Body of pancreas (tissue), 4 donors: Measurements from ENCODE around the gene RBBP8NL. TPM values are rescaled to one million over a fixed set of nuclear protein-coding genes. Genes with fewer than 3 reads are reported as not detected.
A peak's percentile ranks its signal among the peaks of the same experiment; 100 is the strongest.

Experiments used
- ATAC-seq: fragments of 150-250 bp; one replicate; pipeline ENCODE4 v1.9.1; 2016
- DNase-seq, 4 donors: peaks; one replicate each; pipeline ENCODE4 v3.0.0-alpha.2; 2019
- H3K27ac ChIP-seq, 4 donors: fragments of 200-600 bp; sonication (generic); 1 replicate in 3 of 4; 2 replicates in 1 of 4; pipeline versions ENCODE4 v1.5.1 to v1.6.1; 2016 to 2019; ENCODE audit warnings: mild to moderate bottlenecking in 1 of 4, mixed read lengths in 1 of 4, moderate library complexity in 1 of 4
- H3K27me3 ChIP-seq, 2 donors: fragments of 200-600 bp; sonication (generic); one replicate each; pipeline ENCODE4 v1.6.0; 2016; ENCODE audit warnings: mild to moderate bottlenecking in 1 of 2
- H3K36me3 ChIP-seq, 2 donors: fragments of 200-600 bp; sonication (generic); replicated peaks in 1 of 2; 2 replicates each; pipeline ENCODE4 v1.5.1; 2016; ENCODE audit warnings: low read depth in 2 of 2; ENCODE audit not compliant: insufficient read depth in 1 of 2
- H3K4me1 ChIP-seq: fragments of 200-600 bp; sonication (generic); one replicate; pipeline ENCODE4 v1.6.0; 2016
- H3K4me3 ChIP-seq, 2 donors: fragments of 200-600 bp; sonication (generic); 1 replicate in 1 of 2; 2 replicates in 1 of 2; pipeline ENCODE4 v1.5.1; 2016 to 2019
- H3K9me3 ChIP-seq, 3 donors: fragments of 200-600 bp; sonication (generic); 1 replicate in 2 of 3; 2 replicates in 1 of 3; pipeline ENCODE4 v1.5.1; 2016
- CTCF ChIP-seq, 7 experiments: fragments of 450-650 bp in 4 of 7; fragments of 200-600 bp in 3 of 7; sonication (generic) in 3 of 7; IDR thresholded peaks; one replicate each; pipeline ENCODE4 v1.5.1; 2016 to 2019; ENCODE audit warnings: antibody characterized with exemption in 7 of 7
- POLR2A ChIP-seq, 3 donors: fragments of 450-650 bp; IDR thresholded peaks; one replicate each; pipeline ENCODE4 v1.6.1; 2016; ENCODE audit warnings: antibody characterized with exemption in 3 of 3, mild to moderate bottlenecking in 2 of 3
- WGBS, 2 donors: methylation state at CpG; one replicate each; pipeline ENCODE4 v1.1.5; 2017; 5-methylcytosine and 5-hydroxymethylcytosine counted together
- intact Hi-C: fragments of 100-400 bp; cut with DNase I; formaldehyde crosslinking; loops from one replicate; pipeline ENCODE4 v1.15.1; 2023
- total RNA-seq, 2 donors: library from RNA; depleted of rRNA; stranded (reverse); fragments of >200 nt; gene quantifications; one replicate each; pipeline ENCODE4 v1.1.0, GENCODE V29; 2016

The RBBP8NL gene
- total RNA-seq, 2 donors from 2014 or later = 2.3 TPM

GRCh38 chr20:62386383-62387218 is 40.7 kb downstream of the RBBP8NL start, which contains the start of gene RPS21:
Gene RPS21, plus strand, starts transcription at chr20:62387103. Its CDS starts 236 bp downstream, at chr20:62387339.
- peaks cover 0 to 8% of the 10 kb centered on the region in 2 donors for H3K36me3 ChIP-seq
- DNase-seq (peak; percentile 94 to 95 (median 94)), ATAC-seq (peak; percentile 94)
- H3K4me3 ChIP-seq = peak within 1 kb of the TSS; percentile 84 to 89
- WGBS, 2 donors = 0% methylated on average over 81 of the region's 83 CpGs; no CpG with 5 or more reads in 1 of the 2 donors
- no peaks in the 10 kb centered on the region for H3K27me3 ChIP-seq
- peak within 1 kb of the TSS; percentile 88 to 97 (median 90) for H3K27ac ChIP-seq
- intact Hi-C loops = no loop called here
- H3K9me3 ChIP-seq = no peaks in the 10 kb centered on the region
- TF ChIP-seq CTCF (IDR thresholded peaks at IDR 0.05) (peak in 1 of 7 experiments; percentile 15), POLR2A (IDR thresholded peaks at IDR 0.05) (peak; percentile 69 to 87 (median 77))
- peaks cover 27% of the 10 kb centered on the region for H3K4me1 ChIP-seq

- DNase-seq (peak; percentile 86 to 91 (median 86)), ATAC-seq (peak; percentile 74)
- Histone ChIP-seq H3K9me3 (no peaks in the 10 kb centered on the region), H3K27ac (peak overlapping the region in 1 of 4 donors; percentile 28), H3K4me3 (no peak overlapping the region), H3K36me3 (no peaks in the 10 kb centered on the region), H3K4me1 (peaks cover 29% of the 10 kb centered on the region), H3K27me3 (no peaks in the 10 kb centered on the region)
- WGBS, 2 donors = 40 to 49% methylated on average over 9 to 17 of the region's 18 CpGs
- no peak for TF ChIP-seq POLR2A (IDR thresholded peaks at IDR 0.05)
- TF ChIP-seq CTCF (IDR thresholded peaks at IDR 0.05) = peak; percentile 86 to 95 (median 91)
- intact Hi-C loops = loop anchor here (5.0 kb wide), 1 partner anchor 75 kb away; no protein-coding TSS in a partner anchor
Measured at GRCh38 chr20:62382306-62383198, 44.8 kb downstream of the RBBP8NL start.

- Histone ChIP-seq H3K27ac (no peak overlapping the region), H3K36me3 (no peaks in the 10 kb centered on the region), H3K27me3 (no peaks in the 10 kb centered on the region), H3K4me1 (peaks cover 34% of the 10 kb centered on the region), H3K4me3 (no peak overlapping the region), H3K9me3 (no peaks in the 10 kb centered on the region)
- ATAC-seq (no peak), DNase-seq (no peak)
- intact Hi-C loops = loop anchor here (5.0 kb wide), 1 partner anchor 75 kb away; no protein-coding TSS in a partner anchor
- no peak for TF ChIP-seq POLR2A (IDR thresholded peaks at IDR 0.05)
- WGBS, 2 donors = 93 to 94% methylated on average over 6 of the region's 6 CpGs
Measured at GRCh38 chr20:62381842-62382241, 45.5 kb downstream of the RBBP8NL start.

- no peaks in the 10 kb centered on the region for H3K9me3 ChIP-seq
- H3K27ac ChIP-seq = peak overlapping the region in 2 of 4 donors; percentile 41 to 56
- intact Hi-C loops = loop anchor here (5.0 kb wide), 1 partner anchor 74 kb away; no protein-coding TSS in a partner anchor
- no peak overlapping the region for H3K4me3 ChIP-seq
- peaks cover 40% of the 10 kb centered on the region for H3K4me1 ChIP-seq
- H3K36me3 ChIP-seq = no peaks in the 10 kb centered on the region
- no peaks in the 10 kb centered on the region for H3K27me3 ChIP-seq
- no peak for ATAC-seq
- 68 to 77% methylated on average over 10 to 16 of the region's 16 CpGs for WGBS, 2 donors
- TF ChIP-seq POLR2A (IDR thresholded peaks at IDR 0.05) (no peak), CTCF (IDR thresholded peaks at IDR 0.05) (no peak)
- peak in 1 of 4 donors; percentile 13 for DNase-seq
Measured at GRCh38 chr20:62381202-62381797, 46.0 kb downstream of the RBBP8NL start.
